ENCODE measurements around the gene TCF7L2. TPM values are rescaled to one million over a fixed set of nuclear protein-coding genes. Genes with fewer than 3 reads are reported as not detected.

The TCF7L2 gene
- total RNA-seq, 3 donors from 2014 or later: 33.1 to 44.2 (median 34.1) TPM

DNA sequence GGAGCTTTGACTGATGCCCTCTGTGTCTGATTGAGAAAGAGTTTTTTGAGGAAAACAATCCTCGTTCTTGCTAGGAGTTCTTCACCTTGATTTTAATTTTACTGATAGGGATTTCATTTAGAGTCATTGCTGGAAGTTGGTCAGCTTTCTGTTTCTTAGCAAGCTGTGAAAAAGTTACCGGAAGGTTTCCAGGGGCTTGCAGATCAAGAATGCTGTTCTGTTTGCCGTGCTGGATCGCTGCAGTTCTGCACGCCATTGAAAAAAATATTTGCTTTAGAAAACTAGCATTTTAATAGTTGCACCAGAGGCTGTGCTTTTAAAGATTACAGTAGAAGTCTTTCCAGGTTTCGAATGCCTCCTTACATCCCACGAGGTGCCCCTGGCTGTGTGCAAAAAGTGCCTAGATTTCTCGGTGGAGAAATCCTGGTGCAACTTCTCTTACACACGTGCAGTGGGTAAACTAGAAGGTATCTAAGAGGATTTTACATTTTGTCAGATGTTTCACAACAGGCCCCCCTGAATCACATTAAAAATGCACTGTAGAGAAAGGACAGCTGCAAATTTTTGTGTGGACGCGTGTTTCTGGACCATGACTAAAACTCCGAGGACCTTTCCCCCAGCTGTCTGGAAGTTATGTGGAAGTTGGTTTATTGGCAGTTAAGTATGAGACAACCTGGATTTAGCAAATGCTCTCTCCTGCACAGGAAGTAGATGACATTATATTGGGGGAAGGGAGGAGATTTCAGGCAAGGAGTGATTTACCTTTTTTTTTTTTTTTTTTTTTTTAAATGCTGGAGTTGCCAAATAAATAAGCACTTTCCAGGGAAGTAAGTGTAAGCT is 5.8 kb downstream of the TCF7L2 start:
- Histone ChIP-seq H3K36me3 (no peaks in the 10 kb centered on the region), H3K4me1 (peaks cover 0 to 12% of the 10 kb centered on the region in 2 donors), H3K27me3 (no peaks in the 10 kb centered on the region), H3K4me3 (peak overlapping the region; percentile 21 to 86 (median 79)), H3K27ac (peak overlapping the region; percentile 21 to 97), H3K9me3 (no peaks in the 10 kb centered on the region)
- DNase-seq (ENCODE audit: low spot score in 2 of 2): no peak
- intact Hi-C loops (cut with DNase I; ENCODE audit: low total_unique reads): loop anchor here (5.0 kb wide), 1 partner anchor 436 kb away; no protein-coding TSS in a partner anchor
- no peak for TF ChIP-seq POLR2A (IDR thresholded peaks at IDR 0.05)
- TF ChIP-seq POLR2AphosphoS5 (IDR thresholded peaks at IDR 0.05): peak in 1 of 3 donors; percentile 9
- TF ChIP-seq, protein P1, sequence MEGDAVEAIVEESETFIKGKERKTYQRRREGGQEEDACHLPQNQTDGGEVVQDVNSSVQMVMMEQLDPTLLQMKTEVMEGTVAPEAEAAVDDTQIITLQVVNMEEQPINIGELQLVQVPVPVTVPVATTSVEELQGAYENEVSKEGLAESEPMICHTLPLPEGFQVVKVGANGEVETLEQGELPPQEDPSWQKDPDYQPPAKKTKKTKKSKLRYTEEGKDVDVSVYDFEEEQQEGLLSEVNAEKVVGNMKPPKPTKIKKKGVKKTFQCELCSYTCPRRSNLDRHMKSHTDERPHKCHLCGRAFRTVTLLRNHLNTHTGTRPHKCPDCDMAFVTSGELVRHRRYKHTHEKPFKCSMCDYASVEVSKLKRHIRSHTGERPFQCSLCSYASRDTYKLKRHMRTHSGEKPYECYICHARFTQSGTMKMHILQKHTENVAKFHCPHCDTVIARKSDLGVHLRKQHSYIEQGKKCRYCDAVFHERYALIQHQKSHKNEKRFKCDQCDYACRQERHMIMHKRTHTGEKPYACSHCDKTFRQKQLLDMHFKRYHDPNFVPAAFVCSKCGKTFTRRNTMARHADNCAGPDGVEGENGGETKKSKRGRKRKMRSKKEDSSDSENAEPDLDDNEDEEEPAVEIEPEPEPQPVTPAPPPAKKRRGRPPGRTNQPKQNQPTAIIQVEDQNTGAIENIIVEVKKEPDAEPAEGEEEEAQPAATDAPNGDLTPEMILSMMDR (IDR thresholded peaks at IDR 0.05): no peak

DNA sequence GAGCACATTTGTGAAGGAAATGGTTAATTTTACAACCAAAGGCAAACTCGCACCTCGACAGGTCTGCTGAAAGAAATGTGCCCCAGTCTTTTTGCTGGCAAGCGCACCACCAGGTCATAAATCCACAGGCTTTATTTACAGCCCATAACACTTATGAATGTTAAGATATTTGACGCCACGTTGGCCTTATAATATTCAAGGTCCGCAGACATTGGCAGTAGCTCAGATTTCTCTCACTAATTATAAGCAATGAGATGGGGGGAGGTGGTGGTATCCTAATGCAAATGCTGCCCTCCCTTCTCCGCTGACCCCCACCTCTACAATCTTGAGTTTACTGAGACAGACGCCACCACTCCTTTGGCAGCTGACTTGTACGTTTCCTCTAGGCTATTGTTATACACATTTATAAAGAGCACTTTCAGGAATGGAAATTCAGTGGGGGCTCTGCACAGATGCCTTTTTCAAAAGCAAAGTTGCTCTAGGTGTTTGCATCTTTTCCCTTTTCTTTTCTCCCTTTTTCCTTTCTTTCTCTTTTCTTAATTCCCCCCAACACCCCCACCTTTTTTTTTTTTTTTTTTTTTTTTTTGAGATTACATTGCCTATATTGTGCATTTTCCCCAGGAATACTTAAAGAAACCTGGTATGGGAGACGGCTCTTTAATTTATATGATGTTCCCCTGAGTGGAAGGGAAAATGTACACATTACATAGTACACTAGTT is 6.7 kb downstream of the TCF7L2 start:
- DNase-seq (ENCODE audit: low spot score in 2 of 2): no peak
- Histone ChIP-seq H3K36me3 (no peaks in the 10 kb centered on the region), H3K9me3 (no peaks in the 10 kb centered on the region), H3K4me3 (peak overlapping the region in 1 of 3 donors; percentile 26), H3K27me3 (no peaks in the 10 kb centered on the region), H3K4me1 (peaks cover 0 to 12% of the 10 kb centered on the region in 2 donors), H3K27ac (peak overlapping the region; percentile 61 to 62)
- intact Hi-C loops (cut with DNase I; ENCODE audit: low total_unique reads): loop anchor here (5.0 kb wide), 1 partner anchor 436 kb away; no protein-coding TSS in a partner anchor
- TF ChIP-seq POLR2A (IDR thresholded peaks at IDR 0.05) (no peak), POLR2AphosphoS5 (IDR thresholded peaks at IDR 0.05) (no peak)
- TF ChIP-seq, protein P1 (IDR thresholded peaks at IDR 0.05): no peak

DNA sequence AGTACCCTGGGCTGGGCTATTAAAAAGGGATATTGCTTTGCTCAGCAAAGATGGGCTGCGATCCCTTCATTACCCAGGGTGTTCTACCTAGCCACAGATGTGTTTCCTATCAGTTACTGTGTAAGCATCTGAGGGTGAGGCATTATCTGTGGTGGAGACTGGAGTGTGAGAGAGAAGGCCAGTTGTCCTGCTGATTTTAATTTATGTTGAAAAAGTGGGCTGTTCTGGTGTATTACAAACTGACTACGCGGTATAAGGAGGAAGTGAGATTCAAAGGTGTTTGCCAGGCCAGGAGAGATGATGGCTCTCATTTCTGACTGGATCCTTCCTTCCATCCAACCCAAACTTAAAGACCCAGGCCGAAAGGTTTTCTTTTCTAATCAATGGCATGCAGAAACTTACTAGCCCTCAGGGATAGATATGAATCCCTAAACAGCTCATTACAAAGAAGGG is 7.6 kb downstream of the TCF7L2 start:
- intact Hi-C loops (cut with DNase I; ENCODE audit: low total_unique reads): loop anchor here (5.0 kb wide), 1 partner anchor 435 kb away; no protein-coding TSS in a partner anchor
- Histone ChIP-seq H3K4me3 (peak overlapping the region in 1 of 3 donors; percentile 18), H3K27ac (peak overlapping the region; percentile 61 to 73)

DNA sequence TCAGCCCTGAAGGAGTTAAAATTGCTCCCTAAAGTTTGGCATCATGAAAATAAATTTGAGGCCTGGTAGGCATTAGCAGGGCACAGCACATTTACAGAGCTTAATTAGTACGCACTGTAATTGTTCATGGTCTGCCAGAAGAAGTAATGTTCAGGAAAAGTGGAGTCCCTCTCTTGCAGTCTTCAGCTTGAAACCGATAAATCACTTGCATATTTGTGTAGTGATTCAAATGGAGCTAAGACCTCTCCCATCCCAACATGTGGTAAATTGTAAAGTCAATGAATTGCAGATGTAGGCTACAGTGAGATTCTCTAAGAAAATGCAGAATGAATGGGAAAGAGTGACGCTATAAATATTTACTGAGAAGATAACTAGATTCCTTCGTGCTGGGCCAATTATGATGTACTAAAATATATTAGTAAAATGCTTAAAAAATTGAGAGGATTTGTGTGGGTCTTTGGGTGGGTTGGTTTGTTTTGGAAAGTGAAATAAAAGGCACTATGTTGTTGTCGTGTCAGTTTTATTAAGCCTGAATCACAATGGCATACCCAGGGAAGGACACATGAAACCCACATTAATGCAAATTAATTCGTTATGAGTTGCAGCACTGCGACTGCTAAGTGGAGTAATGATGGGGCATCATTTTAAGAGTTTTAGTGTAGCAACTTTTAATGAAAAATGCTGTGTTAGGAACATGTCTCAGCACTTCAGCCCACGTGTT is 8.4 kb downstream of the TCF7L2 start:
- no peak for DNase-seq (ENCODE audit: low spot score in 2 of 2)
- no peaks in the 10 kb centered on the region for H3K27me3 ChIP-seq
- H3K4me3 ChIP-seq: peak overlapping the region in 1 of 3 donors; percentile 18
- no peaks in the 10 kb centered on the region for H3K36me3 ChIP-seq
- TF ChIP-seq, protein P1 (IDR thresholded peaks at IDR 0.05): no peak
- TF ChIP-seq POLR2A (IDR thresholded peaks at IDR 0.05) (no peak), POLR2AphosphoS5 (IDR thresholded peaks at IDR 0.05) (no peak)
- intact Hi-C loops (cut with DNase I; ENCODE audit: low total_unique reads): loop anchor here (5.0 kb wide), 1 partner anchor 434 kb away; no protein-coding TSS in a partner anchor
- peak overlapping the region; percentile 61 to 73 for H3K27ac ChIP-seq
- H3K9me3 ChIP-seq: no peaks in the 10 kb centered on the region
- peaks cover 0 to 12% of the 10 kb centered on the region in 2 donors for H3K4me1 ChIP-seq

More for the DNA sequence above, 7.6 kb downstream of the TCF7L2 start:
- Histone ChIP-seq H3K36me3 (no peaks in the 10 kb centered on the region), H3K4me1 (peaks cover 0 to 12% of the 10 kb centered on the region in 2 donors), H3K9me3 (no peaks in the 10 kb centered on the region), H3K27me3 (no peaks in the 10 kb centered on the region)
- no peak for TF ChIP-seq POLR2A (IDR thresholded peaks at IDR 0.05)
- no peak for DNase-seq (ENCODE audit: low spot score in 2 of 2)
